ENCODE measurements around the gene KCNAB1. TPM values are rescaled to one million over a fixed set of nuclear protein-coding genes. Genes with fewer than 3 reads are reported as not detected.

Gene KCNAB1
- total and polyA plus RNA-seq, 2 of the 8 experiments (the other 6 are each of a cell fraction or from before 2014, with no cell fraction given), result 0.51 to 2.3 TPM

GRCh38 chr3:156390846-156391245 is 270.5 kb downstream of the KCNAB1 start:
- Histone ChIP-seq H3K14ac (ENCODE audit: insufficient read length) (no peak overlapping the region), H4K91ac (replicated peaks; ENCODE audit: insufficient read length, low read length) (no peak overlapping the region), H3K18ac (ENCODE audit: extremely low read depth, low read length) (no peak overlapping the region), H4K20me1 (replicated peaks in 1 of 2; ENCODE audit: control insufficient read depth in 1 of 2, insufficient read depth in 2 of 2, low read length in 2 of 2) (no peaks in the 10 kb centered on the region), H2BK15ac (ENCODE audit: low read length) (no peak overlapping the region), H3K23ac (ENCODE audit: insufficient read length) (no peak overlapping the region), H3K4me3 (ENCODE audit: extremely low read depth in 1 of 4, insufficient read depth in 2 of 4, low read depth in 3 of 4, low read length in 4 of 4) (no peak overlapping the region), H3K27me3 (replicated peaks in 1 of 4; ENCODE audit: control insufficient read depth in 3 of 4, extremely low read depth in 1 of 4, insufficient read depth in 3 of 4, low read length in 3 of 4) (no peaks in the 10 kb centered on the region), H2BK20ac (ENCODE audit: low read length) (no peak overlapping the region), H3K9me3 (ENCODE audit: insufficient read depth in 2 of 2, low read depth in 1 of 2, low read length in 1 of 2) (no peaks in the 10 kb centered on the region), H2BK12ac (ENCODE audit: low read depth, low read length) (no peak overlapping the region), H3K27ac (ENCODE audit: low read depth, low read length) (no peak overlapping the region), H3K36me3 (ENCODE audit: control insufficient read depth in 2 of 4, insufficient read depth in 4 of 4, low read length in 3 of 4) (no peaks in the 10 kb centered on the region), H3K79me2 (ENCODE audit: control insufficient read depth in 1 of 2, insufficient read depth in 2 of 2, low read length in 2 of 2) (no peaks in the 10 kb centered on the region), H2BK120ac (replicated peaks; ENCODE audit: low read depth, low read length) (no peak overlapping the region), H3K79me1 (ENCODE audit: low read depth, low read length) (no peaks in the 10 kb centered on the region), H4K5ac (ENCODE audit: insufficient read length, low read depth, low read length) (no peak overlapping the region), H4K8ac (ENCODE audit: extremely low read depth, insufficient read depth, low read length) (no peak overlapping the region), H3K23me2 (ENCODE audit: low read depth, low read length) (no peaks in the 10 kb centered on the region; the same call in 1 of the 2 replicates), H3K4me1 (replicated peaks in 1 of 4; ENCODE audit: control insufficient read depth in 3 of 4, insufficient read depth in 4 of 4, low read length in 3 of 4) (no peaks in the 10 kb centered on the region), H3K56ac (replicated peaks; ENCODE audit: insufficient read length, low read depth, low read length) (no peak overlapping the region), H2BK5ac (ENCODE audit: low read depth, low read length) (no peak overlapping the region), H2AK5ac (ENCODE audit: low read depth, low read length) (no peak overlapping the region), H3K9ac (replicated peaks in 1 of 4; ENCODE audit: extremely low read depth in 1 of 4, low read depth in 3 of 4, low read length in 3 of 4) (no peak overlapping the region), H3K4ac (replicated peaks; ENCODE audit: insufficient read length, low read depth, low read length) (no peak overlapping the region), H3K4me2 (ENCODE audit: insufficient read depth in 1 of 2, low read depth in 2 of 2, low read length in 2 of 2) (no peak overlapping the region), H2AFZ (ENCODE audit: low read length) (no peak overlapping the region)
- ChIA-PET POLR2A (ENCODE audit: partially characterized antibody) (no interaction called here), CTCF (ENCODE audit: partially characterized antibody) (no interaction called here)
- no peak for FAIRE-seq
- WGBS, 2 experiments (ENCODE audit: extremely low coverage in 1 of 2, insufficient coverage in 1 of 2, insufficient read length in 1 of 2, insufficient replicate concordance in 2 of 2, low coverage in 1 of 2, low lambda C conversion rate in 2 of 2, missing lambda C conversion rate in 1 of 2), result 93% methylated on average over 4 of the region's 4 CpGs; no CpG with 5 or more reads in 1 of the 2 experiments
- no peak for TF ChIP-seq MAFK (IDR thresholded peaks at IDR 0.05; ENCODE audit: low read depth, low read length)
- no peak for TF ChIP-seq NRF1 (IDR thresholded peaks at IDR 0.05; ENCODE audit: low read depth, low read length)
- no peak for TF ChIP-seq SAP30 (IDR thresholded peaks at IDR 0.05; ENCODE audit: insufficient read depth, insufficient replicate concordance, low read length)
- no peak for DNase-seq (ENCODE audit: low read depth in 1 of 2, low spot score in 2 of 2)

All from H1 (cell line).